CD1c-positive myeloid dendritic cell (primary cell): ENCODE measurements around the gene TGFA.

ENCODE experiments used
- DNase-seq: peaks from one replicate; pipeline ENCODE4 v3.0.0-alpha.2; 2016; ENCODE audit errors: extremely low spot score

TGFA gene

GRCh38 chr2:70523996-70524965 lies 29.3 kb downstream of the TGFA start:
- DNase-seq, result peak; percentile 75

GRCh38 chr2:70523672-70523995 lies 30.0 kb downstream of the TGFA start:
- DNase-seq, result no peak

GRCh38 chr2:70522627-70523026 lies 31.0 kb downstream of the TGFA start:
- DNase-seq, result no peak

GRCh38 chr2:70520825-70521224 lies 32.8 kb downstream of the TGFA start:
- DNase-seq, result no peak

GRCh38 chr2:70519453-70519852 lies 34.2 kb downstream of the TGFA start:
- DNase-seq, result no peak

GRCh38 chr2:70518557-70518956 lies 35.1 kb downstream of the TGFA start:
- DNase-seq, result no peak

- no peak for DNase-seq
Observed at GRCh38 chr2:70517804-70518203, 35.8 kb downstream of the TGFA start.

- DNase-seq, result peak; percentile 88
Observed at GRCh38 chr2:70516596-70516995, 37.0 kb downstream of the TGFA start.

- peak; percentile 91 for DNase-seq
Observed at GRCh38 chr2:70515938-70516337, 37.7 kb downstream of the TGFA start.

- DNase-seq, result peak; percentile 17
Observed at GRCh38 chr2:70514612-70515055, 39.0 kb downstream of the TGFA start.

GRCh38 chr2:70513738-70514137 lies 39.9 kb downstream of the TGFA start:
- DNase-seq, result no peak

GRCh38 chr2:70511971-70512729 lies 41.5 kb downstream of the TGFA start:
- DNase-seq, result no peak

GRCh38 chr2:70510313-70510712 lies 43.3 kb downstream of the TGFA start:
- peak; percentile 92 for DNase-seq

- DNase-seq, result peak; percentile 60
Observed at GRCh38 chr2:70509565-70509964, 44.1 kb downstream of the TGFA start.

- DNase-seq, result no peak
Observed at GRCh38 chr2:70508711-70509462, 44.7 kb downstream of the TGFA start.

GRCh38 chr2:70505613-70506391 lies 47.8 kb downstream of the TGFA start:
- DNase-seq, result no peak

- no peak for DNase-seq
Observed at GRCh38 chr2:70504750-70505149, 48.9 kb downstream of the TGFA start.

GRCh38 chr2:70503896-70504295 lies 49.7 kb downstream of the TGFA start:
- DNase-seq, result no peak

- no peak for DNase-seq
Observed at GRCh38 chr2:70501728-70502127, 51.9 kb downstream of the TGFA start.

- no peak for DNase-seq
Observed at GRCh38 chr2:70501215-70501614, 52.4 kb downstream of the TGFA start.

- DNase-seq, result no peak
Observed at GRCh38 chr2:70499253-70499652, 54.4 kb downstream of the TGFA start.
